AG08396 (cell line): Measurements from ENCODE around the gene SKIDA1.

Experiments used
- DNase-seq: peaks from one replicate; pipeline ENCODE4 v3.0.0; 2012; ENCODE audit warnings: low spot score, mixed read lengths

The SKIDA1 gene

GRCh38 chr10:21482821-21483220 lies 42.7 kb downstream of the SKIDA1 start:
- no peak for DNase-seq

DNA sequence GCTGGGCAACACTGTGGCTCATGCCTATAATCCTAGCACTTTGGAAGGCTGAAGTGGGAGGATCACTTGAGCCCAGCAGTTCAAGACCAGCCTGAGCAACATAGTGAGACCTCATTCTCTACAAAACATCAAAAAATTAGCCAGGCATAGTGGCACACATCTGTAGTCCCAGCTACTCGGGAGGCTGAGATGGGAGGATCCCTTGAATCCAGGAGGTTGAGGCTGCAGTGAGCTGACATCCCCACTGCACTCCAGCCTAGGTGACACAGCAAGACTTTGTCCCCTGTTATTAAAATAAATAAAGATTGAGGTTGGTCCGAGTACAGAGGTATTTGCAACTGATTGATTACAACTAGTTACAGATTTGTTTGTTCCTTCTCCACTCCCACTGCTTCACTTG lies 44.1 kb downstream of the SKIDA1 start:
- no peak for DNase-seq

GRCh38 chr10:21479570-21480315 lies 45.7 kb downstream of the SKIDA1 start:
- no peak for DNase-seq

DNA sequence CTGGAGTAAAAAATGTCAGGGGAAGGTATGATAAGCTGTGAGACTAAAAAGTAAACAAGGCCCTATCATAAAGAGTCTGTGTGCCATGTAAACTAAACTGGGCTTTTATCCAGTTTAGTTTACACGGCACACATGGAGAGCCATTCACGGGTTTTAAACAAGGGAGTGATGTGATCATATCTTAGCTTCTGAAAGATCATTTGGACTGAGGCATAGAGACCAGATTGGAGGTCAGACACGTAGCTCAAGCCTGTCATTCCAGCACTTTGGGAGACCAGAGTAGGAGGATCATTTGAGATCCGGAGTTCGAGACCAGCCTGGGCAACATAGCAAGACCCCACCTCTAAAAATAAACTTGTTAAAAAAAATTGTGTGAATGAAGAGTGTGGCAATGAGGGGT lies 50.1 kb downstream of the SKIDA1 start:
- no peak for DNase-seq

DNA sequence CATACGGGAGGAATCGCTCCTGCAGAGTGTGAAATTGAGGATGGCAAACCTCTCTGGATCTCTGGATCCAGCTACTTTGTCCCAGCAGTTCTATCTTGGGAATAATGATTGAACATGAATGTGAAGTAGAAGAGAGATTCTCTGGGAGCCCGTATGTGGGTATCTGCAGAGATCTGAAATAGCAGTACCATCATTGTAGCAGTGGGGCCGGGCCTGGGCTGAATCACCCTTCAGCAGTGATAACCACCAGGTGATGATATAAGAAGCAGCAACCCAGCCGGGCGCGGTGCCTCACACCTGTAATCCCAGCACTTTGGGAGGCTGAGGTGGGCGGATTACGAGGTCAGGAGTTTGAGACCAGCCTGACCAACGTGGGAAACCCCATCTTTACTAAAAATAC lies 51.9 kb downstream of the SKIDA1 start:
- no peak for DNase-seq

DNA sequence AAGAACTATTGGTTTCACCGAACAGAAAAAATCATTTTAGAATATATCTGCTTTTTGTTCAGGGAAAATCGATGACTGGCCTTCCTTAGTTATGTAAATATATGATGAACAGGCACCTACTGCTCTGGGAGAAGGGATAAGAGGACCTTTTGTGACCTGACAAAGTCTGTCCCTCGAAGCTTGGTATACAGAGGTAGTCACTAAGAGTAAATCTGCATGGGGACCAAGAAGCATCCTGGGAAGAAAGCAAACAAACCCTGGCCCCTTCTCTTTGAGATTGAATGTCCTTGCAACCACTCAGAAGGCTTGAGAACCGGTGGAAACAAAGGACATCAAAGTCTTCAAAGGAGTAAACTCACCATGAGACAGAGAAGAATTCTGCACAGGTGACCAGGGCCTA lies 52.3 kb downstream of the SKIDA1 start:
- DNase-seq, result no peak

DNA sequence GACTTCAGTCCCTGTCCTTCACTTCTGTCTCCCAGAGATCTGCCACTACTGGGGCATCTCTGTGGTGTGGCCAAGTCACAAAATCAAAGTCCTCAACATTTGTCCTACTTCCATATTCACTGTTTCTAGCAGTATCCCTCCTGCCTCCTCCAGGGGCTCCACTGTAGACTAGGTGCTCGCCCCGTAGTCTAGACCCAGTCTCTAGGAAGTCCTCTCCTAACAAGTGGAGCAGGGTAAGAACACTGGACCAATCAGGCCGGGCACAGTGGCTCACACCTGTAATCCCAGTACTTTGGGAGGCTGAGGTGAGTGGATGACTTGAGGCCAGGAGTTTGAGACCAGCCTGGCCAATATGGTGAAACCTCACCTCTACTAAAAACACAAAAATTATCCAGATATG lies 57.4 kb downstream of the SKIDA1 start:
- no peak for DNase-seq

- DNase-seq, result no peak
These were observed 57.8 kb downstream of the SKIDA1 start for GRCh38 chr10:21467633-21468032.

- DNase-seq, result no peak
These were observed 61.3 kb downstream of the SKIDA1 start for GRCh38 chr10:21464134-21464533.
